ENCODE results near the gene AGAP1. TPM values are rescaled to one million over a fixed set of nuclear protein-coding genes. Genes with fewer than 3 reads are reported as not detected.

The AGAP1 gene
- total and polyA plus RNA-seq, 2 donors (not counting 3 experiments of a cell fraction or from before 2014, with no cell fraction given), result 10.2 to 20.9 TPM

DNA sequence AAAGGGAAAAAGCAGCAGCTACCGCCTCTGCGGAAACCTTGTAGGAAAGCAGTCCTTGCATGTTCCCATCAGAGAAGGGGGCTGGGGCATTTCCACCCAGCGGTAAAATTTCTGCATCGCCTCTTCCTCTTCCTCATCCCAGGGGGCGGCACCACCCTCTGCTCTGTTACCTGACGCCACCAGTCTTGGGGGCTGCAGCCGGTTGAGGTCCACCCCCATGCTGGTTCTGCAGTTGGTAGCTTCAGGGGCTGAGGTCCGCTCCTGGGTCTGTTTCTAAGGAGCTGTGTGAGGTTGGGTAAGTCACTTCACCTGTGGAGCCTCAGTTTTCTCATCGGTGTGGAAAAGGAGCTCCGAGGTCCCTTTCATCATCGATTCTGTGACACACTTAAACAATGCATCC, 14.2 kb upstream of the AGAP1 start:
- Histone ChIP-seq H3K27ac (ENCODE audit: insufficient read depth, low read depth, low read length) (no peak overlapping the region), H2AFZ (ENCODE audit: low read depth, low read length) (no peak overlapping the region), H3K36me3 (ENCODE audit: control insufficient read depth in 2 of 2, extremely low read depth in 1 of 2, insufficient read depth in 2 of 2, low read length in 2 of 2) (no peaks in the 10 kb centered on the region), H3K27me3 (ENCODE audit: control insufficient read depth in 2 of 2, insufficient read depth in 2 of 2, low read length in 2 of 2) (peaks cover 0 to 2% of the 10 kb centered on the region in 2 experiments), H3K4me2 (ENCODE audit: insufficient read depth, low read length) (no peak overlapping the region), H3K4me3 (replicated peaks in 1 of 3; ENCODE audit: insufficient read depth in 1 of 3, low read depth in 1 of 3, low read length in 3 of 3) (no peak overlapping the region), H3K9ac (replicated peaks; ENCODE audit: extremely low read depth, insufficient read depth, low read length) (no peak overlapping the region), H3K79me2 (ENCODE audit: control insufficient read depth, insufficient read depth, low read length) (no peaks in the 10 kb centered on the region), H3K4me1 (ENCODE audit: control insufficient read depth, extremely low read depth, insufficient read depth, low read length) (no peaks in the 10 kb centered on the region), H3K9me1 (replicated peaks; ENCODE audit: control insufficient read depth, extremely low read depth, insufficient read depth, low read length) (no peaks in the 10 kb centered on the region), H3K9me3 (replicated peaks; ENCODE audit: control insufficient read depth, insufficient read depth, low read length) (no peaks in the 10 kb centered on the region), H4K20me1 (replicated peaks; ENCODE audit: control insufficient read depth, extremely low read depth, insufficient read depth, low read length) (no peaks in the 10 kb centered on the region)
- no TSS peak for BruUV-seq (replicated peaks)
- ChIA-PET CTCF (interaction anchor here (2.5 kb wide), 1 partner anchor 114 kb away, joined by 9 read pairs; no protein-coding TSS in a partner anchor), POLR2A (no interaction called here)
- no peak for TF ChIP-seq JUN (IDR thresholded peaks at IDR 0.05; ENCODE audit: borderline replicate concordance, insufficient read depth, insufficient read length, low read depth)
- no peak for TF ChIP-seq CTCF (IDR thresholded peaks at IDR 0.05; ENCODE audit: extremely low read depth in 1 of 2, insufficient read depth in 1 of 2, low read depth in 1 of 2, low read length in 2 of 2)
- TF ChIP-seq FOS (IDR thresholded peaks at IDR 0.05; ENCODE audit: borderline replicate concordance, insufficient read depth, low read length), result no peak
- no peak for FAIRE-seq
- dilution Hi-C loops (cut with MboI; ENCODE audit: extremely low pct_ligation_motif_present, low sequenced_read_pairs), result no loop called here
- intact Hi-C loops (cut with micrococcal nuclease), result no loop called here
- DNase-seq (ENCODE audit: low read depth, low spot score), result no peak

DNA sequence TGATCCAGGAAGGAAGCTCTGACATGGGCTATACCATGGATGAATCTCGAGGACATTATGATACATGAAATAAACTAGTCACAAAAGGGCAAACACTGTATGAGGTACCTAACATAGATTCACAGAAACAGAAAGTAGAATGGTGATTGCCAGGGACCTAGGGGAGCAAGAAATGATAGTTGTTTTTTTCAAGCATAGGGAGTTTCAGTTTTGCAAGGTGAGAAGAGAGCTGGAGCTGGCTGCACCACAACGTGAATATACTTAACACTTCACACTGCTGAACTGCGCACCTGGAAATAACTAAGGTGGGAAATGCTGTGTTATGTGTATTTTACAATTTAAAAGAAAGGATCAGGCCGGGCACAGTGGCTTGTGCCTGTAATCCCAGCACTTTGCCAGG, 13.2 kb upstream of the AGAP1 start:
- Histone ChIP-seq H3K4me1 (ENCODE audit: control insufficient read depth, extremely low read depth, insufficient read depth, low read length) (no peaks in the 10 kb centered on the region), H3K27ac (ENCODE audit: insufficient read depth, low read depth, low read length) (no peak overlapping the region), H3K27me3 (ENCODE audit: control insufficient read depth in 2 of 2, insufficient read depth in 2 of 2, low read length in 2 of 2) (peaks cover 0 to 2% of the 10 kb centered on the region in 2 experiments), H3K4me2 (ENCODE audit: insufficient read depth, low read length) (no peak overlapping the region), H3K9me3 (replicated peaks; ENCODE audit: control insufficient read depth, insufficient read depth, low read length) (no peaks in the 10 kb centered on the region), H3K79me2 (ENCODE audit: control insufficient read depth, insufficient read depth, low read length) (no peaks in the 10 kb centered on the region), H3K4me3 (replicated peaks in 1 of 3; ENCODE audit: insufficient read depth in 1 of 3, low read depth in 1 of 3, low read length in 3 of 3) (no peak overlapping the region), H3K9ac (replicated peaks; ENCODE audit: extremely low read depth, insufficient read depth, low read length) (no peak overlapping the region), H2AFZ (ENCODE audit: low read depth, low read length) (no peak overlapping the region), H3K9me1 (replicated peaks; ENCODE audit: control insufficient read depth, extremely low read depth, insufficient read depth, low read length) (no peaks in the 10 kb centered on the region), H3K36me3 (ENCODE audit: control insufficient read depth in 2 of 2, extremely low read depth in 1 of 2, insufficient read depth in 2 of 2, low read length in 2 of 2) (no peaks in the 10 kb centered on the region), H4K20me1 (replicated peaks; ENCODE audit: control insufficient read depth, extremely low read depth, insufficient read depth, low read length) (no peaks in the 10 kb centered on the region)
- dilution Hi-C loops (cut with MboI; ENCODE audit: extremely low pct_ligation_motif_present, low sequenced_read_pairs) (no loop called here), intact Hi-C loops (cut with micrococcal nuclease) (no loop called here)
- TF ChIP-seq JUN (IDR thresholded peaks at IDR 0.05; ENCODE audit: borderline replicate concordance, insufficient read depth, insufficient read length, low read depth), result no peak
- no peak for TF ChIP-seq POLR2AphosphoS5 (IDR thresholded peaks at IDR 0.05; ENCODE audit: insufficient read depth, low read depth, low read length)
- TF ChIP-seq MYC (IDR thresholded peaks at IDR 0.05; ENCODE audit: low read depth, low read length), result no peak
- no peak for TF ChIP-seq FOS (IDR thresholded peaks at IDR 0.05; ENCODE audit: borderline replicate concordance, insufficient read depth, low read length)
- no peak for TF ChIP-seq CTCF (IDR thresholded peaks at IDR 0.05; ENCODE audit: extremely low read depth in 1 of 2, insufficient read depth in 1 of 2, low read depth in 1 of 2, low read length in 2 of 2)
- no peak for TF ChIP-seq GATA2 (IDR thresholded peaks at IDR 0.05; ENCODE audit: insufficient read depth, insufficient read length, low read depth, low read length)
- TF ChIP-seq, protein P1, sequence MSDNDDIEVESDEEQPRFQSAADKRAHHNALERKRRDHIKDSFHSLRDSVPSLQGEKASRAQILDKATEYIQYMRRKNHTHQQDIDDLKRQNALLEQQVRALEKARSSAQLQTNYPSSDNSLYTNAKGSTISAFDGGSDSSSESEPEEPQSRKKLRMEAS (IDR thresholded peaks at IDR 0.05; ENCODE audit: insufficient read depth, insufficient read length), result no peak
- no peak for TF ChIP-seq POLR2A (IDR thresholded peaks at IDR 0.05; ENCODE audit: low read depth, low read length)
- no peak for TF ChIP-seq EZH2 (IDR thresholded peaks at IDR 0.05; ENCODE audit: borderline replicate concordance, low read depth, low read length, severe bottlenecking)
- no TSS peak for BruUV-seq (replicated peaks)
- POLR2A ChIA-PET, result no interaction called here
- FAIRE-seq (no peak), DNase-seq (ENCODE audit: low read depth, low spot score) (no peak)
- CTCF ChIA-PET, result interaction anchor here (2.5 kb wide), 1 partner anchor 113 kb away, joined by 9 read pairs; no protein-coding TSS in a partner anchor

All from endothelial cell of umbilical vein (primary cell).